GM23248 (cell line): Measurements from ENCODE around the gene TTYH1. TPM values are rescaled to one million over a fixed set of nuclear protein-coding genes. Genes with fewer than 3 reads are reported as not detected.
A peak's percentile ranks its signal among the peaks of the same experiment; 100 is the strongest.

Experiments
- DNase-seq: peaks from one replicate; pipeline ENCODE4 v3.0.0-alpha.2; 2015
- H2AFZ ChIP-seq: fragments of 200-600 bp; sonication (generic); 2 replicates; pipeline ENCODE4 v1.6.1; 2016; ENCODE audit warnings: antibody characterized with exemption
- H3F3A ChIP-seq: fragments of 200-600 bp; sonication (generic); 2 replicates; pipeline ENCODE4 v1.6.1; 2016; ENCODE audit warnings: mild to moderate bottlenecking, antibody characterized with exemption, mixed run types; ENCODE audit not compliant: insufficient read depth
- H3K27ac ChIP-seq: fragments of 200-600 bp; sonication (generic); 2 replicates; pipeline ENCODE4 v1.5.1; 2016; ENCODE audit warnings: mild to moderate bottlenecking
- H3K27me3 ChIP-seq: fragments of 200-600 bp; sonication (generic); replicated peaks from 2 replicates; pipeline ENCODE4 v1.6.1; 2016; ENCODE audit warnings: mild to moderate bottlenecking; ENCODE audit not compliant: insufficient read depth
- H3K36me3 ChIP-seq: fragments of 200-600 bp; sonication (generic); 2 replicates; pipeline ENCODE4 v1.6.1; 2016; ENCODE audit warnings: low read depth, mild to moderate bottlenecking
- H3K4me1 ChIP-seq: fragments of 200-600 bp; sonication (generic); 2 replicates; pipeline ENCODE4 v1.6.1; 2016; ENCODE audit warnings: mild to moderate bottlenecking; ENCODE audit not compliant: insufficient read depth
- H3K4me2 ChIP-seq: fragments of 200-600 bp; sonication (generic); one replicate; pipeline ENCODE4 v1.6.1; 2016; ENCODE audit warnings: mild to moderate bottlenecking; ENCODE audit not compliant: unreplicated experiment
- H3K4me3 ChIP-seq: fragments of 200-600 bp; sonication (generic); 2 replicates; pipeline ENCODE4 v1.5.1; 2016; ENCODE audit warnings: mild to moderate bottlenecking
- H3K79me2 ChIP-seq: fragments of 200-600 bp; sonication (generic); 2 replicates; pipeline ENCODE4 v1.6.1; 2016; ENCODE audit warnings: mild to moderate bottlenecking; ENCODE audit not compliant: insufficient read depth
- H3K9ac ChIP-seq: fragments of 200-600 bp; sonication (generic); 2 replicates; pipeline ENCODE4 v1.6.1; 2016; ENCODE audit warnings: mild to moderate bottlenecking
- H3K9me2 ChIP-seq: fragments of 200-600 bp; sonication (generic); 2 replicates; pipeline ENCODE4 v1.6.1; 2016; ENCODE audit warnings: mixed run types, mild to moderate bottlenecking, moderate library complexity; ENCODE audit not compliant: insufficient read depth
- H3K9me3 ChIP-seq: fragments of 200-600 bp; sonication (generic); one replicate; pipeline ENCODE4 v1.6.1; 2017; ENCODE audit warnings: low read depth
- H4K20me1 ChIP-seq: fragments of 200-600 bp; sonication (generic); 2 replicates; pipeline ENCODE4 v1.6.0; 2016; ENCODE audit not compliant: insufficient read depth
- EZH2 ChIP-seq: fragments of 200-600 bp; sonication (generic); IDR thresholded peaks from 2 replicates; pipeline ENCODE4 v1.6.1; 2018; ENCODE audit warnings: antibody characterized with exemption, mild to moderate bottlenecking; ENCODE audit not compliant: insufficient read depth, poor library complexity, severe bottlenecking
- EZH2phosphoT487 ChIP-seq: fragments of 200-600 bp; sonication (generic); IDR thresholded peaks from 2 replicates; pipeline ENCODE4 v1.6.1; 2018; ENCODE audit warnings: antibody characterized with exemption, moderate library complexity, mild to moderate bottlenecking, low read depth; ENCODE audit not compliant: insufficient read depth
- WGBS, 2 experiments: methylation state at CpG; one replicate each; pipeline ENCODE4 v1.1.6; 2015 to 2017; ENCODE audit warnings: low lambda C conversion rate in 2 of 2, low coverage in 1 of 2; ENCODE audit errors: missing lambda C conversion rate in 2 of 2; 5-methylcytosine and 5-hydroxymethylcytosine counted together
- in situ Hi-C: fragments of 300-500 bp; cut with MboI; formaldehyde crosslinking; loops from 2 replicates; pipeline ENCODE4 v1.15.0; 2020
- polyA plus RNA-seq: library from polyadenylated mRNA; unstranded; fragments of >200 nt; fragmentation: Nextera tagmentation; extraction: Ambion mirVana; gene quantifications from 2 replicates; pipeline ENCODE4 v1.2.1, GENCODE V29; 2016
- total RNA-seq: library from RNA; depleted of rRNA; stranded (reverse); fragments of >200 nt; shearing (Covaris generic); gene quantifications from 2 replicates; pipeline ENCODE4 v1.2.3, GENCODE V29; 2014

The TTYH1 gene
- total and polyA plus RNA-seq, 2 experiments from 2014 or later = 0.05 TPM; not detected in 1

DNA sequence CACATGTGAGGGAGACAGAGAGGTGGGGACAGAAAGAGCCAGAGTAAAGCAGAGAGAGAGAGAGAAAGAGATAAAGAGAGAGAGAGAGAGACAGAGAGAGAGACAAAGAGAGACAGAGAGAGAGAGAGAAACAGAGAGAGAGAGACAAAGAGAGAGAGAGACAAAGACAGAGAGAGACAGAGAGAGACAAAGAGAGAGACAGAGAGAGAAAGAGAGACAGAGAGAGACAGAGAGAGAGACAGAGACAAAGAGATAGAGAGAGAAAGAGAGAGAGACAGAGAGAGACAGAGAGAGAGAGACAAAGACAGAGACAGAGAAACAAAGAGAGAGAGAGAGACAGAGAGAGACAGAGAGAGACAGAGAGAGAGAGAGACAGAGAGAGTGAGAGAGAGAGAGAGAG is 4.2 kb upstream of the TTYH1 start:
- TF ChIP-seq EZH2phosphoT487 (no peak), EZH2 (no peak)
- Histone ChIP-seq H3K4me3 (no peak overlapping the region), H3K36me3 (no peaks in the 10 kb centered on the region), H3K9me2 (no peaks in the 10 kb centered on the region), H3K9ac (no peak overlapping the region), H3K4me1 (no peaks in the 10 kb centered on the region), H3K27ac (no peak overlapping the region), H3K9me3 (no peaks in the 10 kb centered on the region), H3K27me3 (peaks cover 15% of the 10 kb centered on the region), H4K20me1 (no peaks in the 10 kb centered on the region), H2AFZ (no peak overlapping the region), H3K4me2 (no peak overlapping the region), H3K79me2 (no peaks in the 10 kb centered on the region), H3F3A (no peaks in the 10 kb centered on the region)
- in situ Hi-C loops = no loop called here
- no peak for DNase-seq

GRCh38 chr19:54412877-54413276 is 2.4 kb upstream of the TTYH1 start:
- in situ Hi-C loops = no loop called here
- DNase-seq = no peak
- Histone ChIP-seq H3K9ac (no peak overlapping the region), H3K36me3 (no peaks in the 10 kb centered on the region), H3F3A (no peaks in the 10 kb centered on the region), H3K79me2 (no peaks in the 10 kb centered on the region), H4K20me1 (no peaks in the 10 kb centered on the region), H3K4me2 (no peak overlapping the region), H3K9me2 (no peaks in the 10 kb centered on the region), H3K4me3 (no peak overlapping the region), H3K9me3 (no peaks in the 10 kb centered on the region), H2AFZ (no peak overlapping the region), H3K27me3 (peaks cover 20% of the 10 kb centered on the region), H3K27ac (no peak overlapping the region), H3K4me1 (no peaks in the 10 kb centered on the region)
- 17 to 24% methylated on average over 4 of the region's 4 CpGs for WGBS, 2 experiments
- TF ChIP-seq EZH2 (no peak), EZH2phosphoT487 (no peak)

GRCh38 chr19:54414156-54414555 is 1.1 kb upstream of the TTYH1 start:
- H3K4me3 ChIP-seq = no peak overlapping the region
- peaks cover 25% of the 10 kb centered on the region for H3K27me3 ChIP-seq
- no peak for DNase-seq
- no peaks in the 10 kb centered on the region for H3K79me2 ChIP-seq
- WGBS, 2 experiments = 63 to 73% methylated on average over 4 of the region's 4 CpGs
- H3K9me3 ChIP-seq = no peaks in the 10 kb centered on the region
- in situ Hi-C loops = no loop called here
- TF ChIP-seq EZH2 (no peak), EZH2phosphoT487 (no peak)
- H3K27ac ChIP-seq = no peak overlapping the region
- H3K4me2 ChIP-seq = no peak overlapping the region
- H3K9me2 ChIP-seq = no peaks in the 10 kb centered on the region
- H2AFZ ChIP-seq = no peak overlapping the region
- H4K20me1 ChIP-seq = no peaks in the 10 kb centered on the region
- H3K36me3 ChIP-seq = no peaks in the 10 kb centered on the region
- H3F3A ChIP-seq = no peaks in the 10 kb centered on the region
- H3K9ac ChIP-seq = no peak overlapping the region
- H3K4me1 ChIP-seq = no peaks in the 10 kb centered on the region

DNA sequence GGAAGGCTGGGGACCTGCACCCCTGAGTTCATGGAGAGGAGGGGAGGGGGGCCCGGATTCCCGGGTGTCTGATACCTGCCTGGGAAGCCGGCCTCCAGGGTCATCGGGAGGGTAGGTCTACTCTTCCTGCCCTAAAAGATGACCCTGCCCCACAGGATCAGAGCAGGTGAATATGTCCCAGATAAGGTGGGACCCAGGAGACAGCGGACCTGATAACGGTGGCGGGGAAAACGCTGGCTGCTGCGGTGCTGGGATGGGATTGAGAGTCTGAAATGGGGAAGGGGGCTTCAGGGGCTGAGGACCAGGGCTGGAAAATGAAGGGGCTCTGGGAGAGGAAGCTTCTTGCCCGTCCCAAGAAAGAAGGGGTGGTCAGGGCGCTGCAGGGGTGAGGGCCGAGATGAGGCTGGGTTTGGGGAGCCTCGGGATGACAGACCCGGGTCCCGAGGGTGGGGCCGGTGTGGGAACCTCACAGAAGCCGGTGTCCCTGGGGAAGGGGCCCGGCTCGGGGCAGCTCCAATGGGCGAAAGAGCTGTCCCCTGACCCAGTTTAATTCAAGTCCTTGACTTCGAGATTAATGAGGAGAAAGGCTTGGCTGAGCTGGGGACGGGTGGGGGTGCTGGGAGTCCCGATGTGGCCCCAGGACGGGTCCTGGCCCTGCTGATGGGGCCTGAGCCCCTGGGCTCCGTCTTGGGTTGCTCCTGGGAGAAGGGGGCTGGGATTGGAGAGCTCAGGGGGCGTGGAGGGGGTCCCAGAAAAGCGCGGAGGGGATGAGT is 823 bp downstream of the TTYH1 start:
- H3K9me2 ChIP-seq = no peaks in the 10 kb centered on the region
- no peak overlapping the region for H3K4me3 ChIP-seq
- no peak overlapping the region for H3K4me2 ChIP-seq
- TF ChIP-seq EZH2 (peak; percentile 62), EZH2phosphoT487 (no peak)
- no peak for DNase-seq
- no peaks in the 10 kb centered on the region for H3K79me2 ChIP-seq
- H3K27me3 ChIP-seq = peaks cover 35% of the 10 kb centered on the region
- WGBS, 2 experiments = 1 to 3% methylated on average over 20 to 28 of the region's 28 CpGs
- in situ Hi-C loops = no loop called here
- no peaks in the 10 kb centered on the region for H3F3A ChIP-seq
- H4K20me1 ChIP-seq = no peaks in the 10 kb centered on the region
- no peak overlapping the region for H3K9ac ChIP-seq
- H3K36me3 ChIP-seq = no peaks in the 10 kb centered on the region
- H3K27ac ChIP-seq = no peak overlapping the region
- no peaks in the 10 kb centered on the region for H3K9me3 ChIP-seq
- H3K4me1 ChIP-seq = no peaks in the 10 kb centered on the region
- H2AFZ ChIP-seq = no peak overlapping the region
